Activated B cell treated with CpG ODN at 0.5 μM for 24 hours (primary cell): ENCODE measurements around the gene TAAR2. TPM values are rescaled to one million over a fixed set of nuclear protein-coding genes. Genes with fewer than 3 reads are reported as not detected.
"Not testable (repeated sequence)": the region's sequence is repeated elsewhere in the genome, so short reads cannot be mapped to it uniquely, and the experiment has no call there.

ENCODE experiments used
- ATAC-seq: fragments of 200-7000 bp; cut with Tn5 transposase; one replicate; pipeline ENCODE4 v1.10.0; 2021; ENCODE audit warnings: low read depth, mild to moderate bottlenecking, moderate library complexity
- CTCF ChIA-PET: fragments of 350-600 bp; sonication (Branson Sonifier 250); formaldehyde crosslinking; loops from one replicate; lab custom pipeline; 2021; ENCODE audit warnings: antibody characterized with exemption; lab: Charles Lee
- POLR2A ChIA-PET: fragments of 350-600 bp; sonication (Branson Sonifier 250); formaldehyde crosslinking; loops from one replicate; lab custom pipeline; 2021; ENCODE audit warnings: antibody characterized with exemption; lab: Charles Lee
- DNase-seq: peaks from one replicate; pipeline ENCODE4 v3.0.0; 2022
- H3K27ac Mint-ChIP-seq: one replicate; pipeline ENCODE4 v1.8.0; 2020; ENCODE audit warnings: mixed read lengths
- H3K27me3 Mint-ChIP-seq: one replicate; pipeline ENCODE4 v1.8.0; 2021; ENCODE audit warnings: mixed read lengths
- H3K36me3 Mint-ChIP-seq: one replicate; pipeline ENCODE4 v1.8.0; 2021; ENCODE audit warnings: low read depth, mixed read lengths
- H3K4me1 Mint-ChIP-seq: one replicate; pipeline ENCODE4 v1.8.0; 2021; ENCODE audit warnings: mixed read lengths
- H3K4me3 Mint-ChIP-seq: one replicate; pipeline ENCODE4 v1.8.0; 2020; ENCODE audit warnings: mild to moderate bottlenecking, mixed read lengths
- H3K9me3 Mint-ChIP-seq: one replicate; pipeline ENCODE4 v1.8.0; 2020; ENCODE audit warnings: mixed read lengths
- intact Hi-C: fragments of 100-400 bp; cut with micrococcal nuclease; formaldehyde crosslinking; loops from one replicate; pipeline ENCODE4 v1.15.1; 2024
- total RNA-seq: library from RNA; stranded (reverse); gene quantifications from 2 replicates; pipeline ENCODE4 v1.2.3, GENCODE V29; 2022
- TF ChIP-seq, protein P1 (sequence below): fragments of 200-600 bp; IDR thresholded peaks from one replicate; pipeline ENCODE4 v1.8.0; 2022; ENCODE audit warnings: antibody characterized with exemption, mild to moderate bottlenecking

TAAR2 gene
- total RNA-seq, 1 donor from 2014 or later = not detected

DNA sequence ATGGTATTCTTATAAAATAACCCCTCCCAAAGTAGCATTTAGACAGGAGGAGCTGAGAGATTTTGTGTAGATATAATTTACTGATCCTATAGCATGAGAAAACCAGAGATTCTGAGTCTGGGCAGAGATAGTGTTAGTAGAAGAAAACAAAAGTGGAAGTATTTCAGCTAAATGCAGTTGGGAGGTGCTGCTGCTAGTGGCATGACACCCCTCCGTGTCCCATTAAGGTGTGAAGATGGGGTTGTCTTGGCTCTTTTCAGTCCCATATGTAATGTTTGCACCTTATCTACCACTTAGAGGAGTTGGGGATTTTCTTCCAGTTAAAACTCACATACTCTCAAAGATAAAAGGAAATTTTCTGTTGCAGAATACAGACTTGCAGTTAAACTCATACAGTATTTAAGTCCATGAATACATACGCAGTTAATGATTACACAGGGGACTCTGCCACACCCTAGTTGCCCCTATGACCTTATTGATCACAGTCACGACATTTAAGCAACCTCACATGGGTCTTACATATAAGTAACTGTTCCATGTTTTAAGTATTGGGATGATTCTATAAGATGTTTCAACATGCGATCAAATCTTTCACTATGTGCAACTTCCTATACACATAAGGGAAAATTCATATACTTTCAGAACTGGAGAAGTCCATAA is 11.5 kb downstream of the TAAR2 start:
- H3K36me3 Mint-ChIP-seq = no peaks in the 10 kb centered on the region
- no peak overlapping the region for H3K4me3 Mint-ChIP-seq
- intact Hi-C loops = no loop called here
- POLR2A ChIA-PET = interaction anchor here (0.6 kb wide), 1 partner anchor 9 kb away, joined by 4 read pairs; no protein-coding TSS in a partner anchor
- H3K27ac Mint-ChIP-seq = no peak overlapping the region
- peaks cover 26% of the 10 kb centered on the region for H3K4me1 Mint-ChIP-seq
- DNase-seq (no peak), ATAC-seq (no peak)
- TF ChIP-seq, protein P1, sequence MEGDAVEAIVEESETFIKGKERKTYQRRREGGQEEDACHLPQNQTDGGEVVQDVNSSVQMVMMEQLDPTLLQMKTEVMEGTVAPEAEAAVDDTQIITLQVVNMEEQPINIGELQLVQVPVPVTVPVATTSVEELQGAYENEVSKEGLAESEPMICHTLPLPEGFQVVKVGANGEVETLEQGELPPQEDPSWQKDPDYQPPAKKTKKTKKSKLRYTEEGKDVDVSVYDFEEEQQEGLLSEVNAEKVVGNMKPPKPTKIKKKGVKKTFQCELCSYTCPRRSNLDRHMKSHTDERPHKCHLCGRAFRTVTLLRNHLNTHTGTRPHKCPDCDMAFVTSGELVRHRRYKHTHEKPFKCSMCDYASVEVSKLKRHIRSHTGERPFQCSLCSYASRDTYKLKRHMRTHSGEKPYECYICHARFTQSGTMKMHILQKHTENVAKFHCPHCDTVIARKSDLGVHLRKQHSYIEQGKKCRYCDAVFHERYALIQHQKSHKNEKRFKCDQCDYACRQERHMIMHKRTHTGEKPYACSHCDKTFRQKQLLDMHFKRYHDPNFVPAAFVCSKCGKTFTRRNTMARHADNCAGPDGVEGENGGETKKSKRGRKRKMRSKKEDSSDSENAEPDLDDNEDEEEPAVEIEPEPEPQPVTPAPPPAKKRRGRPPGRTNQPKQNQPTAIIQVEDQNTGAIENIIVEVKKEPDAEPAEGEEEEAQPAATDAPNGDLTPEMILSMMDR = no peak
- CTCF ChIA-PET = no interaction called here
- H3K9me3 Mint-ChIP-seq = no peaks in the 10 kb centered on the region
- no peaks in the 10 kb centered on the region for H3K27me3 Mint-ChIP-seq

GRCh38 chr6:132611616-132612015 is 12.5 kb downstream of the TAAR2 start:
- intact Hi-C loops = no loop called here
- no peaks in the 10 kb centered on the region for H3K27me3 Mint-ChIP-seq
- ChIA-PET POLR2A (no interaction called here), CTCF (no interaction called here)
- no peak for ATAC-seq
- H3K4me1 Mint-ChIP-seq = peaks cover 21% of the 10 kb centered on the region
- TF ChIP-seq, protein P1 = no peak
- H3K36me3 Mint-ChIP-seq = no peaks in the 10 kb centered on the region
- H3K9me3 Mint-ChIP-seq = no peaks in the 10 kb centered on the region
- H3K27ac Mint-ChIP-seq = no peak overlapping the region
- no peak overlapping the region for H3K4me3 Mint-ChIP-seq
- no peak for DNase-seq

GRCh38 chr6:132607544-132608233 is 16.4 kb downstream of the TAAR2 start:
- Mint-ChIP-seq H3K4me3 (no peak overlapping the region), H3K36me3 (no peaks in the 10 kb centered on the region), H3K4me1 (peaks cover 5% of the 10 kb centered on the region), H3K27ac (no peak overlapping the region), H3K27me3 (peaks cover 1% of the 10 kb centered on the region), H3K9me3 (no peaks in the 10 kb centered on the region)
- intact Hi-C loops = no loop called here
- CTCF ChIA-PET = no interaction called here
- TF ChIP-seq, protein P1 = no peak
- DNase-seq (no peak), ATAC-seq (no peak)
- POLR2A ChIA-PET = no interaction called here

GRCh38 chr6:132604635-132605152 is 19.4 kb downstream of the TAAR2 start:
- peaks cover 6% of the 10 kb centered on the region for H3K27me3 Mint-ChIP-seq
- ATAC-seq (no peak), DNase-seq (no peak)
- TF ChIP-seq, protein P1 = no peak
- H3K27ac Mint-ChIP-seq = no peak overlapping the region
- H3K4me1 Mint-ChIP-seq = no peaks in the 10 kb centered on the region
- H3K36me3 Mint-ChIP-seq = no peaks in the 10 kb centered on the region
- CTCF ChIA-PET = interaction anchor here (1.1 kb wide), 1 partner anchor 8 kb away, joined by 3 read pairs; no protein-coding TSS in a partner anchor
- H3K4me3 Mint-ChIP-seq = no peak overlapping the region
- H3K9me3 Mint-ChIP-seq = no peaks in the 10 kb centered on the region
- intact Hi-C loops = no loop called here
- POLR2A ChIA-PET = no interaction called here

- POLR2A ChIA-PET, H3K4me1 Mint-ChIP-seq, DNase-seq, CTCF ChIA-PET, intact Hi-C loops, H3K36me3 Mint-ChIP-seq, ATAC-seq, H3K9me3 Mint-ChIP-seq, H3K27ac Mint-ChIP-seq, H3K4me3 Mint-ChIP-seq: not testable (repeated sequence)
- peaks cover 14% of the 10 kb centered on the region for H3K27me3 Mint-ChIP-seq
Observed at GRCh38 chr6:132600900-132601299, 23.2 kb downstream of the TAAR2 start.
